Activated effector memory CD4-positive, alpha-beta T cell treated with Interleukin-2 at 50 U/mL for 16 hours (primary cell): ENCODE data around the gene ZNF77.
"Not testable (repeated sequence)": the region's sequence is repeated elsewhere in the genome, so short reads cannot be mapped to it uniquely, and the experiment has no call there.

Experiments
- DNase-seq: peaks from one replicate; pipeline ENCODE4 v3.0.0-alpha.2; 2020

The ZNF77 gene

GRCh38 chr19:2906631-2907195, 38.1 kb downstream of the ZNF77 start:
- DNase-seq: no peak

DNA sequence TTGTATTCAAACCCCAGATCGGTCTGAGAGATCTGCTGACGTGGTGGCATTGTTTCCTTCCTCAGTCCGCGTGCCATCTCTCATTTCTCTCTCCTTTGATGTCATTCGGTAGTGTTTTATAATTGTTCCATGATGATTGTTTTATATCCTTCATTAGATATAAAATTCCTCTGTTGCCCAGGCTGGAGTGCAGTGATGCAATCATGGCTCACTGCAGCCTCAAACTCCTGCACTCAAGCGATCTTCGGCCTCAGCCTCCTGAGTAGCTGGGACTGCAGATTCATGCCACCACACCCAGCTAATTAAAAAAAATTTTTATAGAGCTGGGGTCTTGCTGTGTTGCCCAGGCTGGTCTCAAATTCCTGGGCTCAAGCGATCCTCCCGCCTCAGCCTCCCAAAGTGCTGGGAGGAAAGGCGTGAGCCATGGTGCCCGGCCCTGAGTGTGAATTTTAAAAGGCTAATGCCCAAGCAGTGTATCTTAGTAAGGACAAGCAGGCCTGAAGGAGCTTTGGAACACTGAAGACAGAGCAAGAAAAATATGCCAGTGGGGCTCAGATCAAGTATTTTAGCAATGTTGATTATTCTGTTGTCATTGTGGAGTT, 38.8 kb downstream of the ZNF77 start:
- DNase-seq: no peak

DNA sequence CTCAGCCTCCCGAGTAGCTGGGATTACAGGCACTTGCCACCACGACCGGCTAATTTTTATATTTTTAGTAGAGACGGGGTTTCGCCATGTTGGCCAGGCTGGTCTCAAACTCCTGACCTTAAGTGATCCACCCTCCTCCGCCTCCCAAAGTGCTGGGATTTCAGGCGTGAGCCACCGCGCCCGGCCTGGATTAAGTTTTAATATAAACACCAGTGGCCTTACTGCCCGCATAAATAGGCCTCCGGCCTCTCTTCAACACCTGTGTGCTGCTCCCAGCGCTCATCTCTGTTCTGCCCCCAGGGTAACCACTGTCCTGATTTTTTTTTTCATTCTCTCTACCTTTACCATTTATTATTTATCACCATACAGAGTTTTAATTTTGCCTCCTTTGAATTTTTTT, 41.4 kb downstream of the ZNF77 start:
- DNase-seq: not testable (repeated sequence)

DNA sequence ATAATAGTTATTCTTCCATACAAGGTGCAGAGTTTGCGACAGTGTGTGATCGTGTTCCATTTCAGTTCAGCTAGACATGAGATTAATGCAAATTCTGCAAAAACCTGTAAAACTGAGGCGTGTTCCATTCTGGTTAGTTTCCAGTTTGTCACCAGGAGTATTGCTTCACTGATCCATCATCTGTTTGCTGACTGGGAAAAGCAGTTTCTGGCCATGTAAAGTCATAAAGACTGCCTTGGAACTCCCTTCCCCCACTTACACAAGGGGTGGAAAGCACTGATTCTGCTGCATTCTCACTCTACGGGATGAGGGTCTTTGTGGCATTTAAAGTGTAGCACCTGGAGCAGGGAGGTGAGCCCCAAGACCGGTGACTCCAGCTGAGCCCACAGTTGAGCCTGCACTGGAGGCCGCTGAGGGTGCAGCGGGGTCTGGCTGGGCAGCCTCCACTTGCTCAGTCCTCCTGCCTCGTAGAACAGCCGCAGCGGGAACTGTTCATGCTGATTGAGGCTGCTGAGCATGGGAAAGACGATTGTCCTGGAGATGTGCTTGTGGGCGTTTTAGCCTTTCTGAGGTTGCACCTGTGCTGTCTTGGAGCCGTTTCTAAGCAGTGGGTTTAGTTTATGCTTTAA, 42.1 kb downstream of the ZNF77 start:
- no peak for DNase-seq

DNA sequence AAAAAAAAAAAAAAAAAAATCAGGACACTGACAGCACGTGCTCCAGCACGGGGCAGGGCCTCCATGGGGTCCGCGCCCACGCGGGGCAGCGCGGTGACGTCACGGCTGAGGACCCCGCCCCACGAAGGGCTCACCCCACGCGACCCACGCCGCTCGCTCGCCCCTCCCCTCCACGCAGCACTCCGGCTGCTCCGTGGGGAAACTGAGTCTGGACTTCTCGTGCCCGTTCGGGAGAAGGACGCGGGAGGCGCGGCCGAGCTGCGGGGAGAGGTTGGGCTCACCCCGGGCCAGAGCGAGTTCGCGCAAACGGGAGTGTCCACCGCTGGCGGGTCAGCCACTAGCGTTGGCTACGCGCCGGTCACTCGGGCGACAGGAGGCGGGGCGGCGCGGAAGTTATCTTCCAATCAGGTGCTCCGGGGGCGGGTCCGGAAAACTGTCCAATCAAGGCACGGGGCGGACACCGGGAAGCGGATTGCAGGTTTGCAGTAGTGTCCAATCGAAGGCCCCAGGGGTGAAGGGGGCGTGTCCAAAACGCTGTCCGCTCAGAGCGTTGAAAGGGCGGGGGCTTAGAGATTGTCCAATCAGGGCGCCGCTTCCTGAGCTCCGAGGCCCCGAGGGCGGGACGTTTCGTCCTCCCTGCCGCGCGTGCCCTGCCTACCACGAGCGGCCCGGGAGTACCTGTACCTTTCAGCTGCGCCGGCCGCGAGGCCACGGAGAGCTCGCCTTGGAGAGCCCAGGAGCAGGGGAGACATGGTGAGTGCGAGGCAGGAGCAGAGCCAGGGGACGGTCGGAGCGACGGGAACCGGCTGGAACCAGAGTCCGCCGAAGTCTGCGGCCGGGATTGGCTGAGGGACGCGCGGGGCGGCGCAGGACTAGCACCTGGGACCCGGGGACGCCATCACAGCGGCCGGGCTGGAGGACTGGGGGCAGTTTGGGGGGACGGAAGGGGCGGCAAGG, 44.2 kb downstream of the ZNF77 start, which contains the start of gene ZNF57:
TSS of gene ZNF57 (plus strand) at position 633 of the 957 bp plus-strand sequence. CDS start at position 751, 118 bp downstream.
- peak; percentile 95 for DNase-seq

DNA sequence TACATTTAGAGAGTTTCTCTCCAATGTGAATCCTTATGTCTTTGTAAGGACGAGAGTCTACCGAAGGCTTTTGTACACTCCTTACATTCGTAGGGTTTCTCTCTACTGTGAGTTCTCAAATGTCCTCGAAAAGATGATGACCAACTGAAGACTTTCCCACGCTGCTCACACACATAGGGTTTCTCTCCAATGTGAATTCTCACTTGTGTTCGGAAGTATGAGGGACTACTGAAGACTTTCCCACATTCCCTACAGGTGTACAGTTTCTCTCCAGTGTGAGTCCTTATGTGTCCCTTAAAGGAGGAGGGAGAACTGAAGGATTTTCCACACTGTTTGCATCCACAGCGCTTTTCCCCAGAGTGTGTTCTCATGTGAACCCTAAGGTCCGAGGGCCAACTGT, 48.1 kb downstream of the ZNF77 start:
- DNase-seq: no peak

GRCh38 chr19:2890531-2890930, 54.2 kb downstream of the ZNF77 start:
- DNase-seq: not testable (repeated sequence)

GRCh38 chr19:2888731-2889224, 56.0 kb downstream of the ZNF77 start:
- peak; percentile 21 for DNase-seq

DNA sequence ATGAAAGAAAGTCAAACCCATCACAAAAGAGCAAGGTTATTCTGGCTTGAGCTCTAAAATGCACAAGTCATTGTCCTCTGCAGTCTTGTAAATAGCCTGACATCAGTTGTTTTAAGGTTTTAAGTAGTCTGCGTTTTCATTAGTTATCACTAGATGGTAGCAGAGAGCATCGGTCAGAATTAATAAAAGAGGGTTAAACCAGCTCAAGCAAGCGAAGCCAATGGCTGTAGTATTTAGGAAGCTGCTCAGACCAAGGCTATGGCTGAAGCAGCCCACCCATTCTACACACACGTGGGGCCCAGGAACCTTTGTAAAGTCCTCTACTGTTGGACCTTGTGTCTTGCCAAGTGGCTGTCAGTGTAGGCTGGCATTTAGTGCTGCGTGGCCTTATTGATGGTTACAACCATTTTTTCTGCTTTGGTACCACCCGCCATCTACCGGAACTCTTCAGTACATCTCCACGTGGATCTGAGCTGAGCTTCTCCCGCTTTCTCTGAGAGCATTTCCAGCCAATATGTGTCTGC, 57.3 kb downstream of the ZNF77 start:
- no peak for DNase-seq

GRCh38 chr19:2885736-2886135, 59.0 kb downstream of the ZNF77 start:
- no peak for DNase-seq

GRCh38 chr19:2883686-2884439, 60.9 kb downstream of the ZNF77 start:
- DNase-seq: no peak
